Loucy (cell line): ENCODE results near the gene RSAD2.

Experiments used
- H2AFZ ChIP-seq: fragments of 200-600 bp; sonication (generic); 2 replicates; pipeline ENCODE4 v1.6.0; 2016; ENCODE audit warnings: antibody characterized with exemption, mild to moderate bottlenecking, low read length, moderate library complexity
- H3F3A ChIP-seq: fragments of 200-600 bp; 2 replicates; pipeline ENCODE4 v1.6.0; 2016; ENCODE audit warnings: antibody characterized with exemption, low read depth, mild to moderate bottlenecking
- H3K27me3 ChIP-seq: fragments of 200-600 bp; sonication (generic); 2 replicates; pipeline ENCODE4 v1.6.1; 2014; ENCODE audit warnings: low read length, mild to moderate bottlenecking; ENCODE audit not compliant: insufficient read depth, poor library complexity, severe bottlenecking
- H3K36me3 ChIP-seq: fragments of 200-600 bp; sonication (generic); 2 replicates; pipeline ENCODE4 v1.6.1; 2016; ENCODE audit warnings: low read length; ENCODE audit not compliant: insufficient read depth
- H3K4me1 ChIP-seq: fragments of 200-600 bp; sonication (generic); 2 replicates; pipeline ENCODE4 v1.5.1; 2014; ENCODE audit warnings: low read length, mild to moderate bottlenecking; ENCODE audit not compliant: insufficient read depth, poor library complexity, severe bottlenecking
- H3K4me2 ChIP-seq: fragments of 200-600 bp; sonication (generic); 2 replicates; pipeline ENCODE4 v1.6.0; 2014; ENCODE audit warnings: antibody characterized with exemption, low read length, low read depth, mild to moderate bottlenecking; ENCODE audit not compliant: poor library complexity, severe bottlenecking
- H3K4me3 ChIP-seq: fragments of 200-600 bp; sonication (generic); 2 replicates; pipeline ENCODE4 v1.5.1; 2014; ENCODE audit warnings: low read length, mild to moderate bottlenecking, mixed read lengths; ENCODE audit not compliant: poor library complexity, severe bottlenecking
- H3K79me2 ChIP-seq: fragments of 200-600 bp; sonication (generic); 2 replicates; pipeline ENCODE4 v1.6.1; 2014; ENCODE audit warnings: low read length; ENCODE audit not compliant: insufficient read depth
- H3K9ac ChIP-seq: fragments of 200-600 bp; sonication (generic); 2 replicates; pipeline ENCODE4 v1.6.0; 2014; ENCODE audit warnings: mild to moderate bottlenecking, low read depth, low read length, moderate library complexity; ENCODE audit not compliant: poor library complexity, severe bottlenecking
- H3K9me2 ChIP-seq: fragments of 200-600 bp; sonication (generic); replicated peaks from 2 replicates; pipeline ENCODE4 v1.6.1; 2016; ENCODE audit warnings: low read depth, low read length, mixed read lengths
- H3K9me3 ChIP-seq: fragments of 200-600 bp; sonication (generic); 2 replicates; pipeline ENCODE4 v1.6.1; 2014; ENCODE audit warnings: mild to moderate bottlenecking, antibody characterized with exemption, low read length, low read depth; ENCODE audit not compliant: insufficient read depth
- H4K20me1 ChIP-seq: fragments of 200-600 bp; sonication (generic); 2 replicates; pipeline ENCODE4 v1.6.0; 2014; ENCODE audit warnings: antibody characterized with exemption, low read length, mild to moderate bottlenecking; ENCODE audit not compliant: insufficient read depth, poor library complexity, severe bottlenecking
- CTCF ChIP-seq: fragments of 200-600 bp; sonication (generic); conservative IDR thresholded peaks from 2 replicates; pipeline ENCODE4 v1.5.1; 2014; ENCODE audit warnings: mild to moderate bottlenecking, antibody characterized with exemption, low read length
- EZH2phosphoT487 ChIP-seq: fragments of 200-600 bp; IDR thresholded peaks from 2 replicates; pipeline ENCODE4 v1.6.1; 2018; ENCODE audit warnings: antibody characterized with exemption, mild to moderate bottlenecking, moderate library complexity, borderline replicate concordance

RSAD2 gene

GRCh38 chr2:6887751-6888192, 10.2 kb downstream of the RSAD2 start:
- Histone ChIP-seq H3K79me2 (no peaks in the 10 kb centered on the region), H3K4me3 (no peak overlapping the region), H3K36me3 (no peaks in the 10 kb centered on the region), H3K9ac (peak overlapping the region; percentile 20), H3K27me3 (no peaks in the 10 kb centered on the region), H3F3A (no peaks in the 10 kb centered on the region), H2AFZ (peak overlapping the region; percentile 15; the same call in 1 of the 2 replicates), H4K20me1 (no peaks in the 10 kb centered on the region), H3K9me3 (no peaks in the 10 kb centered on the region), H3K4me1 (peaks cover 34% of the 10 kb centered on the region), H3K9me2 (no peaks in the 10 kb centered on the region), H3K4me2 (peak overlapping the region; percentile 13)
- no peak for TF ChIP-seq EZH2phosphoT487
- no peak for TF ChIP-seq CTCF

GRCh38 chr2:6888724-6889123, 11.1 kb downstream of the RSAD2 start:
- Histone ChIP-seq H3K36me3 (no peaks in the 10 kb centered on the region), H3K9ac (no peak overlapping the region), H3K4me1 (peaks cover 25% of the 10 kb centered on the region), H3K79me2 (no peaks in the 10 kb centered on the region), H3K9me3 (no peaks in the 10 kb centered on the region), H3F3A (no peaks in the 10 kb centered on the region), H3K4me3 (no peak overlapping the region), H3K4me2 (no peak overlapping the region), H3K9me2 (no peaks in the 10 kb centered on the region), H2AFZ (no peak overlapping the region), H4K20me1 (no peaks in the 10 kb centered on the region), H3K27me3 (no peaks in the 10 kb centered on the region)
- TF ChIP-seq EZH2phosphoT487 (no peak), CTCF (no peak)

GRCh38 chr2:6893876-6894482, 16.4 kb downstream of the RSAD2 start:
- Histone ChIP-seq H3K4me1 (no peaks in the 10 kb centered on the region), H3K9me3 (no peaks in the 10 kb centered on the region), H3K36me3 (no peaks in the 10 kb centered on the region), H3K4me3 (no peak overlapping the region), H3F3A (no peaks in the 10 kb centered on the region), H2AFZ (no peak overlapping the region), H4K20me1 (no peaks in the 10 kb centered on the region), H3K27me3 (no peaks in the 10 kb centered on the region), H3K9me2 (no peaks in the 10 kb centered on the region), H3K79me2 (no peaks in the 10 kb centered on the region), H3K9ac (no peak overlapping the region), H3K4me2 (no peak overlapping the region)
- TF ChIP-seq EZH2phosphoT487 = no peak
- TF ChIP-seq CTCF = no peak
